AG10803 (cell line): Measurements from ENCODE around the gene ACTN2.

Experiments
- DNase-seq: peaks from one replicate; pipeline ENCODE4 v3.0.0; 2010; ENCODE audit warnings: low read depth
- H3K4me3 ChIP-seq: 2 replicates; pipeline ENCODE4 v1.5.1; 2011; ENCODE audit warnings: mild to moderate bottlenecking, low read length, control low read depth
- TF ChIP-seq, protein P1 (sequence below): conservative IDR thresholded peaks from 2 replicates; pipeline ENCODE4 v1.5.1; 2011; ENCODE audit warnings: mild to moderate bottlenecking, low read length, control low read depth, inconsistent platforms

ACTN2 gene

DNA sequence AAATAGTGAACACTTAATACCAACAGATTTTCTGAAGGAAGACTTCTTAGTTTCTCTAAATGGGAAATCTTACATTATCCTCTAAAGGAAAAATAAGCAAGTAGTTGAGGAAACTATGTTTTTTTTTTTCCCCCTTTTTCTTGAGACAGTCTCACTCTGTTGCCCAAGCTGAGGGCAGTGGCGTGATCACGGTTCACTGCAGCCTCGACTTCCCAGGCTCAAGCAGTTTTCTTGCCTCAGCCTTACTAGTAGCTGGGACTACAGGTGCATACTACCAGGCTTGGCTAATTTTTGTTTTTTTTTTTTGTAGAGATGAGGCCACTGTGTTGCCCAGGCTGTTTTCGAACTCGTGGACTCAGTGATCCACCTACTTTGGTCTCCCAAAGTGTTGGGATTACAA is 112.7 kb downstream of the ACTN2 start:
- no peak for DNase-seq
- no peak overlapping the region for H3K4me3 ChIP-seq
- TF ChIP-seq, protein P1, sequence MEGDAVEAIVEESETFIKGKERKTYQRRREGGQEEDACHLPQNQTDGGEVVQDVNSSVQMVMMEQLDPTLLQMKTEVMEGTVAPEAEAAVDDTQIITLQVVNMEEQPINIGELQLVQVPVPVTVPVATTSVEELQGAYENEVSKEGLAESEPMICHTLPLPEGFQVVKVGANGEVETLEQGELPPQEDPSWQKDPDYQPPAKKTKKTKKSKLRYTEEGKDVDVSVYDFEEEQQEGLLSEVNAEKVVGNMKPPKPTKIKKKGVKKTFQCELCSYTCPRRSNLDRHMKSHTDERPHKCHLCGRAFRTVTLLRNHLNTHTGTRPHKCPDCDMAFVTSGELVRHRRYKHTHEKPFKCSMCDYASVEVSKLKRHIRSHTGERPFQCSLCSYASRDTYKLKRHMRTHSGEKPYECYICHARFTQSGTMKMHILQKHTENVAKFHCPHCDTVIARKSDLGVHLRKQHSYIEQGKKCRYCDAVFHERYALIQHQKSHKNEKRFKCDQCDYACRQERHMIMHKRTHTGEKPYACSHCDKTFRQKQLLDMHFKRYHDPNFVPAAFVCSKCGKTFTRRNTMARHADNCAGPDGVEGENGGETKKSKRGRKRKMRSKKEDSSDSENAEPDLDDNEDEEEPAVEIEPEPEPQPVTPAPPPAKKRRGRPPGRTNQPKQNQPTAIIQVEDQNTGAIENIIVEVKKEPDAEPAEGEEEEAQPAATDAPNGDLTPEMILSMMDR = no peak

DNA sequence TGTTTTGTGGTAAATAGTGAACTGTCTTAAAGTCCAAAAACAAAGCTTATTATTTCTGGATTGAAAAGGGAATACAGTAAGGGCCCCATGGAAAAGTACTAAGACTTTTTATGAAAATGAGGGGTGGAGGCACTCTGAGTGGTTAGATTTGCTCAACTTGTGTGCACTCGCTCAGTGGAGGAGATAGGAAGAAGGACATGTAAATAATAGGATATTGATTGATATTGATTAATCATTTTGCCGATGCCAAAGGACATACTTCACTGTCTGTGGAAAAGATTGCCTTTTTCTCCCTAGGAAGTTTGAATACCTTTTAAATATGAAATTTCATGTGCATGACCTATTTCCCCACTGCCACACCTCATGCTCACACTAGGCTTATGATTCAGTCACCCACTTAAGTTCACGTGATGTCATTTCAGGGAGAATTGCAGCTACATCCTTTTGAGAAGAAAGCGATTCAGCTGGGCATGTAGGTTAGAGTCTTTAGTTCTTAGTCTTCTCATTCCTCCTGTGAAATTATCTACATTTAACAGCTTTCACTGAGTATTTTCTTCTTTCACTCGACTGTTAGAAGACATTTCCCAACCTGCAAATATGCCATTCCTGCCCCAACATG is 113.8 kb downstream of the ACTN2 start:
- no peak overlapping the region for H3K4me3 ChIP-seq
- DNase-seq = no peak
- TF ChIP-seq, protein P1 = no peak

- DNase-seq = no peak
- TF ChIP-seq, protein P1 = no peak
- no peak overlapping the region for H3K4me3 ChIP-seq
Measured at GRCh38 chr1:236800623-236801022, 114.3 kb downstream of the ACTN2 start.

- DNase-seq = no peak
- TF ChIP-seq, protein P1 = no peak
- no peak overlapping the region for H3K4me3 ChIP-seq
Measured at GRCh38 chr1:236802264-236802663, 116.0 kb downstream of the ACTN2 start.

GRCh38 chr1:236806634-236807033 is 120.3 kb downstream of the ACTN2 start:
- no peak for DNase-seq
- no peak overlapping the region for H3K4me3 ChIP-seq
- TF ChIP-seq, protein P1 = no peak

- DNase-seq = no peak
- TF ChIP-seq, protein P1 = no peak
- no peak overlapping the region for H3K4me3 ChIP-seq
Measured at GRCh38 chr1:236808005-236808404, 121.7 kb downstream of the ACTN2 start.

GRCh38 chr1:236808564-236809130 is 122.3 kb downstream of the ACTN2 start:
- no peak overlapping the region for H3K4me3 ChIP-seq
- TF ChIP-seq, protein P1 = no peak
- DNase-seq = peak; percentile 18
